Activated CD4-positive, alpha-beta T cell treated with anti-CD3 and anti-CD28 coated beads for 48 hours (primary cell): ENCODE results near the gene UQCRC2.
"Not testable (repeated sequence)": the region's sequence is repeated elsewhere in the genome, so short reads cannot be mapped to it uniquely, and the experiment has no call there.

ENCODE experiments used
- DNase-seq: peaks from one replicate; pipeline ENCODE4 v3.0.0-alpha.2; 2020

The UQCRC2 gene

DNA sequence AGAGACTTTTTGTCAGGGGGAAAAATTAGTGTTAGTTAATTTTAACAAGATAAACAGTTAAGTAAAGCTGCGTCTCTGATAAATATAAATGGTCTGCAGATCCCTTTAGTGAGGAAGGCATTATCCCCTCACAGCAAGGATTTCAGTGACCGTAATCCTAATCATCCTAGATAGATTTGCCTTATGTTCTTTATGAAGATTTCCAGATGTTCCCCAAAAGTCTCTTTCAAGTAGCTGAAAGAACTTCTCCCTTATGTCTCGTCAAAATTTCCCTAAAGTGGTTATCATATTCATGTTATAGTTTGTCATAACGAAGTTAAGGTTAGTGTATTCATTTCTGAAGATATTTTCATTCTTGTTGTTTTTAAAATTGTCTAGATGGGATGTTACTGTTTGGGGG lies 60.3 kb downstream of the UQCRC2 start:
- no peak for DNase-seq

DNA sequence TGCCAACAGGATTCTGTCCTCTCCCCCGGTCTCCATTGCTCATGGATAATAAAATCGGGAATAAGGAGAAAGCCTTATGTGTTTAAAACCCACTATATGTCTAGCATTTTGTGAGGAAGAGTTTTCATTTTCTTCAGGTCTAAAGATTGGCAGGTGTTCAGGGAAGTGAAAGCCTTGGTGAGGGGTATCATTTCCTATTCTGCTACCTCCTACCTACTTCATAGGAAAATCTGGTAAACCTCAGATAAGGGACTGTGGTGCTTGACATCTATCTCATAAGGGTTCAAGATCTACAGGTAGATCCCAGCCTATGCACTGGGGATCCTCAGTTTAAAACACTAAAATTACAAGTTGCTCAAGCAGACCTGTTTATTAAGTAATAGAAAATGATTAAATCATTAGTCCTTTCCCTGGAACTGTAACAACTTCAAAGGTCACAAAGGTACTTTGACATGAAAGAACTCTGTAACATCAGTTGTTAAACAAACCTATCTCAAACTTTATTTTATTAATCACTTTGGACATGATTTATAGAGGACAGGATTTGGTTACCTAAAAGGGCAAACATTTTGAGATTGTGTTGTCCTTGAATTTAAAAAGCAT lies 61.2 kb downstream of the UQCRC2 start:
- DNase-seq = no peak

DNA sequence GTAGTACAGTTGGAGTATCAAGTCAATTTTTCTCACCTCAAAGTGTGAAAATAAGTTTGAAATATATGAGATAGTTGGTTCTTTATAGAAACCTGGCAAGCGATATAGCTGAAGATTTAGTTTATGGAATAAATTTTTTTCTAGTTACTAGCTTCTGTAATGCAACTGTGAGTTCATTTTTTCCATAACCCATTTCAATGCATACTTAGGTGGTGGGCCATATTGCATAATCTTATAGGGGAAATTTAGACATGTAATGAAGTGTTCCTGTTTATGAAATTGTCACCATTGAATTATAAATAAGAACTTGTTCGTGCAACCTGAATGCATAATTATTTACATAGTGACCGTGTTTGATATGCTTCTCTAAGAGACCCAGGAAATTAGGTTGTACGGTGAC lies 63.8 kb downstream of the UQCRC2 start:
- DNase-seq = no peak

GRCh38 chr16:22018559-22018958 lies 65.4 kb downstream of the UQCRC2 start:
- DNase-seq = no peak

DNA sequence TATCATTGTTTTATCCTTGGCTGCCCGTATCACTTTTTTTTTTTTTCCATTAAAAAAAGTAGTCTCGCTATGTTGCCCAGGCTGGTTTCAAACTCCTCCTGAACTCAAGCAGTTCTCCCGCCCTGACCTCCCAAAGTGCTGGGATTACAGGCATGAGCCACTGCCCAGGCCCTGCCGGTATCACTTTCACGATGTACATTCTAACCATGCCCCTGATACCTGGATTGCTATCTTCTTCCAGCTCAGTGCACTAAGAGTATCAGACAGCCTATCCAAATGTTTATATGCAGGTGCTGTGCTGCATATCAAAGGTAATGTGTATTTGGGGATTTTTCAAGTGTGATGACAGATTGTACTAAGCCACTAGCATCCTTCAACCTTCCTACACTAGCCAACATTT lies 69.0 kb downstream of the UQCRC2 start:
- DNase-seq = no peak

DNA sequence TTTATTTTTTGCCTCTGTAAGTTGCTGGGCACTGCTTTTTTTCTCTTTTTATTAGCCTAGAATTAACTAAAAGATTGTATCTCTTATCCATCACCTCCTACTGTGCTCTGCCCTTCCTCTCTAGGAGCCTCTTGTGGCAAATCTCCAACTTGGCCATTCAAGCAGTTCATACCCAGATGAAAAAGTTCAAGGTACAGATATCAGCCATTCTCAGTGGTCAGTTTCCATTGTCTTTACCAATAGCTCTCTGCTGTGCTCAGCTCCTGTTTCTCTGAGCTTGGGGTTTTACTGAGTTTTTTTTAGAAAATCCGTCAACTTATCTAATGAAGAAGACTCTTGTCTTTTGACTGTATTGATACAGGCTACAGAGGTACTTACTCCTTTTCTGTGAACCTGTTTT lies 70.3 kb downstream of the UQCRC2 start:
- no peak for DNase-seq

DNA sequence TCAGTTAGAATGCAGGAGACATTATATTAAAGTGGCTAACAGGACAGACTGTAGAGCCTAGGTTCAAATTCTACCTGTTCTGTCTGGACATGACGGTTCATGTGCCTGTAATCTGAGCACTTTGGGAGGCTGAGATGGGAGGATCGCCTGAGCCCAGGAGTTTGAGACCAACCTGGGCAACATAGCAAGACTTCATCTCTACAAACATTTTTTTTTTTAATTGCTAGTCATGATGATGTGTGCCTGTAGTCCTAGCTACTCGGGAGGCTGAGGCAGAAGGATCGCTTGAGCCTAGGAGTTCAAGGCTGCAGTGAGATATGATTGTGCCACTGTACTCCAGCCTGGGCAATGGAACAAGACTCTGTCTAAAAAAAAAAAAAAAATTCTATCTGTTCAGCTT lies 71.6 kb downstream of the UQCRC2 start:
- DNase-seq = not testable (repeated sequence)

GRCh38 chr16:22027633-22028032 lies 74.5 kb downstream of the UQCRC2 start:
- DNase-seq = no peak

DNA sequence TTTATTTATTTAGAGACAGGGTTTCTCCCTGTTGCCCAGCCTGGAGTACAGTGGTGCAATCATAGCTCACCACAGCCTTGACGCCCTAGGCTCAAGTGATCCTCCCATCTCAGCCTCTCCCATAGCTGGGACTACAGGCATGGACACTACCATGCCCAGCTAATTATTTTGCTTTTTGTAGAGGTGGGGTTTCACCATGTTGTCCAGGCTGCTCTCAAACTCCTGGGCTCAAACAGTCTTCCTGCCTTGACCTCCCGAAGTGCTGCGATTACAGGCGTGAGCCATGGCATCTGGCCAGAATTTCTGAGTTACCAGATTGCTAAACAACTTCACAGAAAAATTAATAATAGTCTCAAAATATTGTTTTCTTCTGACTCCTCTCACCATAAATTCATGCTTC lies 76.5 kb downstream of the UQCRC2 start:
- no peak for DNase-seq

DNA sequence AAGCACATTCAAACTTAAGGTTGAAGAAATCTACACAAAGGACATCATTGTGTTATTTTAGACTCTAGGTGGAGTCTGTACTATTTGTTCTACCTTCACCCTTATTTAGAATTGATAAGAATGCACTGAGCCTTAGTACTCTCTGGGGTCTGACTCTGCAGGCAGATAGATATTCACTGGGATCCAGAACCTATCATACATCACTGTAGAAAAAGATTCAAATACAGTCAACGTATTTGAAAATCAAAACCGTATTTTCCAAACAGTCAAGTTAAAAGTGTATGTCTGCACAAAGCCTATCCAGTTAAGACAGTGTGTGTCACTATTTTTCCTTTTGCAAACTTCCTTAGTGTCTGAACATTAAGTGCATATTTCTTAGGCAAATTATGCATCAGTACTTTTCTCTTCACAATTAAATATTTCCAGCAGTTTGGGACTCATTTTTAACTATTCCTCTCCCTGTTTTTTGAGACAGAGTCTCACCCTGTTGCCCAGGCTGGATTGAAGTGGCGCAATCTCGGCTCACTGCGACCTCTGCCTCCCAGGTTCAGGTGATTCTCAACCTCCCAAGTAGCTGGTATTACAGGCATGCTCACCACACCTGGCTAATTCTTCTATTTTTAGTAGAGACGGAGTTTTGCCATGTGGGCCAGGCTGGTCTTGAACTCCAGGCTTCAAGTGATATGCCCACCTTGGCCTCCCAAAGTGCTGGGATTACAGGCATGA lies 77.1 kb downstream of the UQCRC2 start:
- DNase-seq = no peak

DNA sequence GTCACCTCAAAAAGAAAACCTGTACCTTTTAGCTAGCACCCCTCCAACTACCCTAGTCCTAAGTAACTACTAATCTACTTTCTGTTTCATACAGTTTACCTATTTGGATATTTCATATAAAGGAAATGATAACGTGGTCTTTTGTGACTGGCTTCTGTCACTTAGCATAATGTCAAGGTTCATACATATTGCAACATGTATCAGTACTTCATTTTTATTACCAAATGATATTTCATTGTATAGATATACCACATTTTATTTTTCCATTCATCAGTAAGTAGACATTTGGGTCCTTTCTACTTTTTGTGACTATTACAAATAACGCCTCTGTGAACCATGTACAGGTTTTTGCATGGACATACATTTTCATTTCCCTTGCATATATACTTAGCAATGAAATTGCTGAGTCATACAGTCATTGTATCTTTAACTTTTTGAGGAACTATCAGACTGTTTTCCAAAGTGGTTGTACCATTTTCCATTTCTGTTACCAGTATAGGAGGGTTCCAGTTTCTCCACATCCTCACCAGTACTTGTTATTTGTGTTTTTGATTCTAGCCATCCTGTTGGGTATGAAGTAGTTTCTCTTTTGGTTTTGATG lies 78.4 kb downstream of the UQCRC2 start:
- no peak for DNase-seq
